AG04450 (cell line): Measurements from ENCODE around the gene CNTNAP5. TPM values are rescaled to one million over a fixed set of nuclear protein-coding genes. Genes with fewer than 3 reads are reported as not detected.

Experiments used
- CTCF ChIA-PET: fragments of 300-600, 350-600 bp; formaldehyde crosslinking; extraction: SDS; loops from one replicate; lab custom pipeline; 2022; ENCODE audit warnings: antibody characterized with exemption, inconsistent platforms; lab: Charles Lee
- POLR2A ChIA-PET: fragments of 350-600 bp; formaldehyde crosslinking; extraction: SDS; loops from one replicate; lab custom pipeline; 2021; ENCODE audit warnings: antibody characterized with exemption, inconsistent platforms; lab: Yijun Ruan, JAX
- DNase-seq: peaks from one replicate; pipeline ENCODE4 v3.0.0-alpha.2; 2011; ENCODE audit warnings: low read depth, low spot score
- H3K27ac ChIP-seq: one replicate; pipeline ENCODE4 v1.5.1; 2012; ENCODE audit warnings: low read depth, low read length, control low read depth
- H3K27me3 ChIP-seq: one replicate; pipeline ENCODE4 v1.6.0; 2012; ENCODE audit warnings: low read length; ENCODE audit not compliant: control insufficient read depth, insufficient read depth
- H3K4me3 ChIP-seq: 2 replicates; pipeline ENCODE4 v1.5.1; 2011; ENCODE audit warnings: mild to moderate bottlenecking, low read depth, low read length, control low read depth
- H3K9me3 ChIP-seq: 2 replicates; pipeline ENCODE4 v1.5.1; 2012; ENCODE audit warnings: low read length; ENCODE audit not compliant: control insufficient read depth, insufficient read depth
- CTCF ChIP-seq: IDR thresholded peaks from 2 replicates; pipeline ENCODE4 v1.5.1; 2011; ENCODE audit warnings: low read depth, low read length, control low read depth, inconsistent platforms
- polyA plus RNA-seq: library from polyadenylated mRNA; depleted of rRNA; stranded (reverse); fragments of >200 nt; gene quantifications from 2 replicates; pipeline ENCODE4 v1.2.3, GENCODE V29; 2011

CNTNAP5 gene
- polyA plus RNA-seq, 1 experiment, result not detected

- DNase-seq, result no peak
- ChIA-PET CTCF (no interaction called here), POLR2A (no interaction called here)
- no peak overlapping the region for H3K4me3 ChIP-seq
- peaks cover 8% of the 10 kb centered on the region; the same call in 1 of the 2 replicates for H3K9me3 ChIP-seq
- H3K27me3 ChIP-seq, result no peaks in the 10 kb centered on the region
- no peak for TF ChIP-seq CTCF
- H3K27ac ChIP-seq, result no peak overlapping the region
These were observed 807.4 kb downstream of the CNTNAP5 start for GRCh38 chr2:124832521-124832920.

GRCh38 chr2:124834331-124834730, 809.2 kb downstream of the CNTNAP5 start:
- ChIA-PET POLR2A (no interaction called here), CTCF (no interaction called here)
- no peak for DNase-seq
- no peak for TF ChIP-seq CTCF
- H3K27me3 ChIP-seq, result no peaks in the 10 kb centered on the region
- H3K4me3 ChIP-seq, result no peak overlapping the region
- H3K9me3 ChIP-seq, result peaks cover 5% of the 10 kb centered on the region; the same call in 1 of the 2 replicates
- no peak overlapping the region for H3K27ac ChIP-seq

- ChIA-PET CTCF (no interaction called here), POLR2A (no interaction called here)
- no peak for TF ChIP-seq CTCF
- no peak for DNase-seq
- no peak overlapping the region for H3K4me3 ChIP-seq
- H3K27me3 ChIP-seq, result no peaks in the 10 kb centered on the region
- H3K27ac ChIP-seq, result no peak overlapping the region
- peaks cover 5% of the 10 kb centered on the region; the same call in 1 of the 2 replicates for H3K9me3 ChIP-seq
These were observed 810.2 kb downstream of the CNTNAP5 start for GRCh38 chr2:124835331-124835730.

GRCh38 chr2:124836416-124836815, 811.3 kb downstream of the CNTNAP5 start:
- no peaks in the 10 kb centered on the region for H3K27me3 ChIP-seq
- DNase-seq, result peak; percentile 20
- no peak for TF ChIP-seq CTCF
- ChIA-PET CTCF (no interaction called here), POLR2A (no interaction called here)
- H3K9me3 ChIP-seq, result peaks cover 5% of the 10 kb centered on the region; the same call in 1 of the 2 replicates
- H3K27ac ChIP-seq, result no peak overlapping the region
- no peak overlapping the region for H3K4me3 ChIP-seq

GRCh38 chr2:124837496-124837895, 812.4 kb downstream of the CNTNAP5 start:
- CTCF ChIA-PET, result no interaction called here
- POLR2A ChIA-PET, result no interaction called here
- Histone ChIP-seq H3K27ac (no peak overlapping the region), H3K9me3 (peaks cover 5% of the 10 kb centered on the region; the same call in 1 of the 2 replicates), H3K27me3 (no peaks in the 10 kb centered on the region), H3K4me3 (no peak overlapping the region)
- no peak for TF ChIP-seq CTCF
- DNase-seq, result no peak
